Neural progenitor cell (in vitro differentiated cells): ENCODE results near the gene TIPIN. TPM values are rescaled to one million over a fixed set of nuclear protein-coding genes. Genes with fewer than 3 reads are reported as not detected.

Experiments used
- DNase-seq: peaks from one replicate; pipeline ENCODE4 v3.0.0-alpha.2; 2016; ENCODE audit warnings: low spot score
- H2AFZ ChIP-seq: fragments of 200-600 bp; sonication (generic); replicated peaks from 2 replicates; pipeline ENCODE4 v1.6.1; 2016; ENCODE audit warnings: antibody characterized with exemption
- H3F3A ChIP-seq: fragments of 200-600 bp; sonication (generic); 2 replicates; pipeline ENCODE4 v1.6.1; 2016; ENCODE audit warnings: antibody characterized with exemption, low read depth
- H3K27ac ChIP-seq: fragments of 200-600 bp; sonication (generic); 2 replicates; pipeline ENCODE4 v1.5.1; 2016; ENCODE audit warnings: mild to moderate bottlenecking
- H3K27me3 ChIP-seq: fragments of 200-600 bp; sonication (generic); 2 replicates; pipeline ENCODE4 v1.6.1; 2016; ENCODE audit warnings: mild to moderate bottlenecking, moderate library complexity
- H3K36me3 ChIP-seq: fragments of 200-600 bp; sonication (generic); 2 replicates; pipeline ENCODE4 v1.5.1; 2016
- H3K4me1 ChIP-seq: fragments of 200-600 bp; sonication (generic); 2 replicates; pipeline ENCODE4 v1.6.1; 2016; ENCODE audit warnings: mixed run types
- H3K4me2 ChIP-seq: fragments of 200-600 bp; sonication (generic); 2 replicates; pipeline ENCODE4 v1.6.1; 2016
- H3K4me3 ChIP-seq: fragments of 200-600 bp; sonication (generic); 2 replicates; pipeline ENCODE4 v1.5.1; 2016
- H3K79me2 ChIP-seq: fragments of 200-600 bp; sonication (generic); 2 replicates; pipeline ENCODE4 v1.6.1; 2016; ENCODE audit warnings: low read depth
- H3K9ac ChIP-seq: fragments of 200-600 bp; sonication (generic); 2 replicates; pipeline ENCODE4 v1.6.1; 2016
- H3K9me3 ChIP-seq: fragments of 200-600 bp; sonication (generic); 2 replicates; pipeline ENCODE4 v1.5.1; 2016; ENCODE audit warnings: low read depth
- H4K20me1 ChIP-seq: fragments of 200-600 bp; sonication (generic); 2 replicates; pipeline ENCODE4 v1.6.1; 2016; ENCODE audit warnings: low read depth
- H3K27ac Mint-ChIP-seq: 3 replicates; pipeline ENCODE4 v1.8.0; 2021; ENCODE audit warnings: mixed read lengths
- H3K27me3 Mint-ChIP-seq: 2 replicates; pipeline ENCODE4 v1.8.0; 2022; ENCODE audit warnings: low read depth, mild to moderate bottlenecking, inconsistent platforms, moderate library complexity, mixed read lengths; ENCODE audit not compliant: insufficient read depth
- H3K36me3 Mint-ChIP-seq: 3 replicates; pipeline ENCODE4 v1.8.0; 2021; ENCODE audit warnings: mixed read lengths
- H3K4me1 Mint-ChIP-seq: 3 replicates; pipeline ENCODE4 v1.8.0; 2021; ENCODE audit warnings: mixed read lengths
- H3K4me3 Mint-ChIP-seq: 3 replicates; pipeline ENCODE4 v1.8.0; 2021; ENCODE audit warnings: mild to moderate bottlenecking, moderate library complexity, mixed read lengths
- H3K9me3 Mint-ChIP-seq: 3 replicates; pipeline ENCODE4 v1.8.0; 2020; ENCODE audit warnings: mixed read lengths
- CTCF ChIP-seq: fragments of 200-600 bp; sonication (generic); IDR thresholded peaks from 2 replicates; pipeline ENCODE4 v1.5.1; 2017; ENCODE audit warnings: antibody characterized with exemption, mild to moderate bottlenecking
- EZH2 ChIP-seq: fragments of 200-600 bp; sonication (generic); IDR thresholded peaks from 2 replicates; pipeline ENCODE4 v1.6.1; 2017; ENCODE audit warnings: antibody characterized with exemption, mild to moderate bottlenecking, moderate library complexity
- EZH2phosphoT487 ChIP-seq: fragments of 200-600 bp; sonication (generic); IDR thresholded peaks from 2 replicates; pipeline ENCODE4 v1.6.1; 2017; ENCODE audit warnings: antibody characterized with exemption
- total RNA-seq: library from RNA; depleted of rRNA; stranded (reverse); fragments of >200 nt; gene quantifications from 2 replicates; pipeline ENCODE4 v1.2.3, GENCODE V29; 2015; ENCODE audit warnings: low replicate concordance

The TIPIN gene
- total RNA-seq, 1 donor from 2014 or later, result 28.9 TPM

GRCh38 chr15:66302489-66303278 lies 53.8 kb downstream of the TIPIN start:
- Histone ChIP-seq H3K36me3 (no peaks in the 10 kb centered on the region), H3F3A (peaks cover 2% of the 10 kb centered on the region), H3K79me2 (no peaks in the 10 kb centered on the region), H3K27me3 (no peaks in the 10 kb centered on the region), H3K9ac (no peak overlapping the region), H4K20me1 (peaks cover 3% of the 10 kb centered on the region), H2AFZ (no peak overlapping the region), H3K4me1 (no peaks in the 10 kb centered on the region), H3K27ac (no peak overlapping the region), H3K4me2 (no peak overlapping the region), H3K4me3 (no peak overlapping the region), H3K9me3 (no peaks in the 10 kb centered on the region)
- no peak for TF ChIP-seq CTCF
- H3K27me3 Mint-ChIP-seq, result peaks cover under 1% of the 10 kb centered on the region
- no peak overlapping the region for H3K27ac Mint-ChIP-seq
- peaks cover 4% of the 10 kb centered on the region for H3K36me3 Mint-ChIP-seq
- no peak for DNase-seq
- H3K4me1 Mint-ChIP-seq, result no peaks in the 10 kb centered on the region
- no peaks in the 10 kb centered on the region for H3K9me3 Mint-ChIP-seq
- H3K4me3 Mint-ChIP-seq, result no peak overlapping the region

- Mint-ChIP-seq H3K27ac (no peak overlapping the region), H3K4me3 (no peak overlapping the region), H3K36me3 (peaks cover 9% of the 10 kb centered on the region), H3K4me1 (peaks cover 18% of the 10 kb centered on the region), H3K9me3 (no peaks in the 10 kb centered on the region), H3K27me3 (peaks cover 6% of the 10 kb centered on the region)
- Histone ChIP-seq H3K36me3 (no peaks in the 10 kb centered on the region), H3K27ac (no peak overlapping the region), H4K20me1 (peaks cover 3% of the 10 kb centered on the region), H3K79me2 (peaks cover 29% of the 10 kb centered on the region), H2AFZ (no peak overlapping the region), H3K4me3 (no peak overlapping the region), H3K9me3 (no peaks in the 10 kb centered on the region), H3K4me2 (no peak overlapping the region), H3K9ac (no peak overlapping the region), H3F3A (peaks cover 8% of the 10 kb centered on the region), H3K27me3 (no peaks in the 10 kb centered on the region), H3K4me1 (peaks cover 11% of the 10 kb centered on the region)
- DNase-seq, result no peak
- no peak for TF ChIP-seq CTCF
- no peak for TF ChIP-seq EZH2phosphoT487
- no peak for TF ChIP-seq EZH2
Measured at GRCh38 chr15:66298803-66299251, 57.7 kb downstream of the TIPIN start.

- peaks cover 5% of the 10 kb centered on the region for H3K27me3 ChIP-seq
- H3K27ac Mint-ChIP-seq, result no peak overlapping the region
- H3K9me3 Mint-ChIP-seq, result no peaks in the 10 kb centered on the region
- peaks cover 6% of the 10 kb centered on the region for H3K27me3 Mint-ChIP-seq
- H3F3A ChIP-seq, result peaks cover 13% of the 10 kb centered on the region
- H3K36me3 Mint-ChIP-seq, result peaks cover 9% of the 10 kb centered on the region
- no peak overlapping the region for H3K27ac ChIP-seq
- no peaks in the 10 kb centered on the region for H3K36me3 ChIP-seq
- DNase-seq, result no peak
- peaks cover 11% of the 10 kb centered on the region for H3K4me1 ChIP-seq
- TF ChIP-seq EZH2phosphoT487, result no peak
- TF ChIP-seq EZH2, result no peak
- no peak for TF ChIP-seq CTCF
- no peak overlapping the region for H3K4me3 ChIP-seq
- no peak overlapping the region for H2AFZ ChIP-seq
- H3K79me2 ChIP-seq, result peaks cover 29% of the 10 kb centered on the region
- peaks cover 3% of the 10 kb centered on the region for H4K20me1 ChIP-seq
- H3K4me3 Mint-ChIP-seq, result no peak overlapping the region
- H3K9me3 ChIP-seq, result no peaks in the 10 kb centered on the region
- no peak overlapping the region for H3K4me2 ChIP-seq
- H3K9ac ChIP-seq, result no peak overlapping the region
- peaks cover 31% of the 10 kb centered on the region for H3K4me1 Mint-ChIP-seq
Measured at GRCh38 chr15:66296186-66296585, 60.3 kb downstream of the TIPIN start.
